Brain microvascular endothelial cell (primary cell): Measurements from ENCODE around the gene OAS3.
"Not testable (repeated sequence)": the region's sequence is repeated elsewhere in the genome, so short reads cannot be mapped to it uniquely, and the experiment has no call there.

Experiments
- DNase-seq: peaks from one replicate; pipeline ENCODE4 v3.0.0-alpha.2; 2020
- H3K27ac ChIP-seq: fragments of 250-450 bp; sonication (Bioruptor Pico); 2 replicates; pipeline ENCODE4 v1.5.1; 2020; ENCODE audit warnings: mild to moderate bottlenecking, moderate library complexity
- H3K27me3 ChIP-seq: fragments of 250-450 bp; sonication (Bioruptor Pico); replicated peaks from 2 replicates; pipeline ENCODE4 v1.5.1; 2020; ENCODE audit warnings: mild to moderate bottlenecking
- H3K36me3 ChIP-seq: fragments of 250-450 bp; sonication (Bioruptor Pico); replicated peaks from 2 replicates; pipeline ENCODE4 v1.5.1; 2020; ENCODE audit warnings: mild to moderate bottlenecking
- H3K4me3 ChIP-seq: 2 replicates; pipeline ENCODE4 v1.5.1; 2011; ENCODE audit warnings: low read depth, mild to moderate bottlenecking, control low read depth, low read length, moderate library complexity
- CTCF ChIP-seq: IDR thresholded peaks from 2 replicates; pipeline ENCODE4 v1.5.1; 2011; ENCODE audit warnings: low read depth, mild to moderate bottlenecking, moderate library complexity, low read length, control low read depth, inconsistent platforms; ENCODE audit errors: missing control alignments
- in situ Hi-C: cut with HindIII; loops from 2 replicates; pipeline ENCODE4 v1.10.0; 2017; ENCODE audit warnings: low sequenced_read_pairs, low pct_ligation_motif_present

The OAS3 gene

GRCh38 chr12:112985642-112986290, 47.5 kb downstream of the OAS3 start:
- DNase-seq = no peak
- in situ Hi-C loops = no loop called here
- Histone ChIP-seq H3K36me3 (no peaks in the 10 kb centered on the region), H3K4me3 (no peak overlapping the region), H3K27ac (no peak overlapping the region), H3K27me3 (no peaks in the 10 kb centered on the region)
- TF ChIP-seq CTCF = no peak

GRCh38 chr12:112986291-112986800, 48.1 kb downstream of the OAS3 start:
- DNase-seq = no peak
- Histone ChIP-seq H3K36me3 (no peaks in the 10 kb centered on the region), H3K27me3 (no peaks in the 10 kb centered on the region), H3K27ac (no peak overlapping the region), H3K4me3 (no peak overlapping the region)
- in situ Hi-C loops = no loop called here
- no peak for TF ChIP-seq CTCF

- DNase-seq = no peak
- H3K27me3 ChIP-seq = no peaks in the 10 kb centered on the region
- no peak for TF ChIP-seq CTCF
- no peak overlapping the region for H3K4me3 ChIP-seq
- no peak overlapping the region for H3K27ac ChIP-seq
- in situ Hi-C loops = no loop called here
- H3K36me3 ChIP-seq = no peaks in the 10 kb centered on the region
Observed at GRCh38 chr12:112987561-112987960, 49.3 kb downstream of the OAS3 start.

- H3K36me3 ChIP-seq = no peaks in the 10 kb centered on the region
- TF ChIP-seq CTCF = no peak
- no peak overlapping the region for H3K27ac ChIP-seq
- no peak for DNase-seq
- H3K27me3 ChIP-seq = no peaks in the 10 kb centered on the region
- no peak overlapping the region for H3K4me3 ChIP-seq
- in situ Hi-C loops = no loop called here
Observed at GRCh38 chr12:112988224-112988623, 50.0 kb downstream of the OAS3 start.

GRCh38 chr12:112988823-112989385, 50.6 kb downstream of the OAS3 start:
- H3K36me3 ChIP-seq, H3K27ac ChIP-seq, H3K4me3 ChIP-seq, DNase-seq, H3K27me3 ChIP-seq, in situ Hi-C loops: not testable (repeated sequence)

GRCh38 chr12:112989806-112990205, 51.5 kb downstream of the OAS3 start:
- Histone ChIP-seq H3K27me3 (no peaks in the 10 kb centered on the region), H3K27ac (no peak overlapping the region), H3K36me3 (no peaks in the 10 kb centered on the region), H3K4me3 (no peak overlapping the region)
- no peak for DNase-seq
- no peak for TF ChIP-seq CTCF
- in situ Hi-C loops = no loop called here
